Breast epithelium (tissue), 4 donors: ENCODE results near the gene SATB1. TPM values are rescaled to one million over a fixed set of nuclear protein-coding genes. Genes with fewer than 3 reads are reported as not detected.

Source experiments
- DNase-seq, 2 donors: peaks; one replicate each; pipeline ENCODE4 v3.0.0-alpha.2; 2019; ENCODE audit warnings: low spot score in 2 of 2
- H3K27ac ChIP-seq, 2 donors: fragments of 200-600 bp; sonication (generic) in 1 of 2; one replicate each; pipeline ENCODE4 v1.5.1; 2016 to 2019; ENCODE audit warnings: mild to moderate bottlenecking in 1 of 2
- H3K27me3 ChIP-seq, 2 donors: fragments of 200-600 bp; sonication (generic) in 1 of 2; one replicate each; pipeline versions ENCODE4 v1.5.1 to v1.6.0; 2017 to 2019; ENCODE audit warnings: control low read depth in 1 of 2, mild to moderate bottlenecking in 1 of 2
- H3K36me3 ChIP-seq: fragments of 200-600 bp; one replicate; pipeline ENCODE4 v1.5.1; 2019
- H3K4me1 ChIP-seq, 2 donors: fragments of 200-600 bp; sonication (generic); one replicate each; pipeline ENCODE4 v1.5.1; 2016 to 2019; ENCODE audit warnings: control low read depth in 1 of 2
- H3K4me3 ChIP-seq, 3 donors: fragments of 200-600 bp; sonication (generic); 1 replicate in 2 of 3; 2 replicates in 1 of 3; pipeline ENCODE4 v1.5.1; 2016 to 2019; ENCODE audit warnings: mild to moderate bottlenecking in 3 of 3, moderate library complexity in 2 of 3
- H3K9me3 ChIP-seq, 2 donors: fragments of 200-600 bp; sonication (generic) in 1 of 2; one replicate each; pipeline ENCODE4 v1.5.1; 2016 to 2019; ENCODE audit warnings: control low read depth in 1 of 2
- CTCF ChIP-seq, 3 donors: fragments of 450-650 bp; IDR thresholded peaks; one replicate each; pipeline ENCODE4 v1.5.1; 2016 to 2017; ENCODE audit warnings: antibody characterized with exemption in 3 of 3, mild to moderate bottlenecking in 3 of 3, moderate library complexity in 3 of 3
- POLR2A ChIP-seq: fragments of 450-650 bp; IDR thresholded peaks from one replicate; pipeline ENCODE4 v1.6.1; 2016; ENCODE audit warnings: antibody characterized with exemption, mild to moderate bottlenecking, moderate library complexity
- POLR2AphosphoS5 ChIP-seq, 3 donors: sonication (generic); formaldehyde crosslinking; IDR thresholded peaks; one replicate each; pipeline ENCODE4 v1.6.1; 2017; ENCODE audit warnings: antibody characterized with exemption in 3 of 3
- intact Hi-C: fragments of 100-400 bp; cut with DNase I; formaldehyde crosslinking; loops from one replicate; pipeline ENCODE4 v1.15.1; 2023; ENCODE audit warnings: low total_unique reads
- total RNA-seq, 3 donors: library from RNA; depleted of rRNA; stranded (reverse); fragments of >200 nt; gene quantifications; one replicate each; pipeline ENCODE4 v1.1.0, GENCODE V29; 2016

SATB1 gene
- total RNA-seq, 3 donors from 2014 or later: 25.4 to 55.5 (median 51.1) TPM

GRCh38 chr3:18431266-18431665 is 6.1 kb upstream of the SATB1 start:
- Histone ChIP-seq H3K27ac (no peak overlapping the region), H3K27me3 (no peaks in the 10 kb centered on the region), H3K4me1 (no peaks in the 10 kb centered on the region), H3K4me3 (no peak overlapping the region), H3K9me3 (no peaks in the 10 kb centered on the region), H3K36me3 (no peaks in the 10 kb centered on the region)
- intact Hi-C loops: no loop called here
- no peak for DNase-seq
- TF ChIP-seq CTCF (IDR thresholded peaks at IDR 0.05) (no peak), POLR2A (no peak), POLR2AphosphoS5 (IDR thresholded peaks at IDR 0.05) (no peak)

- Histone ChIP-seq H3K36me3 (no peaks in the 10 kb centered on the region), H3K4me3 (no peak overlapping the region), H3K27me3 (no peaks in the 10 kb centered on the region), H3K4me1 (no peaks in the 10 kb centered on the region), H3K9me3 (no peaks in the 10 kb centered on the region), H3K27ac (no peak overlapping the region)
- TF ChIP-seq POLR2AphosphoS5 (IDR thresholded peaks at IDR 0.05) (no peak), POLR2A (no peak), CTCF (IDR thresholded peaks at IDR 0.05) (no peak)
- intact Hi-C loops: no loop called here
- no peak for DNase-seq
Observed at GRCh38 chr3:18428991-18429745, 4.0 kb upstream of the SATB1 start.

- TF ChIP-seq CTCF (IDR thresholded peaks at IDR 0.05): no peak
- TF ChIP-seq POLR2A: no peak
- TF ChIP-seq POLR2AphosphoS5 (IDR thresholded peaks at IDR 0.05): no peak
- Histone ChIP-seq H3K4me3 (no peak overlapping the region), H3K36me3 (no peaks in the 10 kb centered on the region), H3K9me3 (no peaks in the 10 kb centered on the region), H3K27ac (no peak overlapping the region), H3K27me3 (no peaks in the 10 kb centered on the region), H3K4me1 (no peaks in the 10 kb centered on the region)
- intact Hi-C loops: no loop called here
- no peak for DNase-seq
Observed at GRCh38 chr3:18428036-18428435, 2.9 kb upstream of the SATB1 start.

GRCh38 chr3:18426597-18427193 is 1.6 kb upstream of the SATB1 start:
- Histone ChIP-seq H3K4me1 (no peaks in the 10 kb centered on the region), H3K36me3 (no peaks in the 10 kb centered on the region), H3K27me3 (no peaks in the 10 kb centered on the region), H3K9me3 (no peaks in the 10 kb centered on the region), H3K4me3 (no peak overlapping the region), H3K27ac (peak overlapping the region in 1 of 2 donors; percentile 91)
- no peak for TF ChIP-seq CTCF (IDR thresholded peaks at IDR 0.05)
- no peak for TF ChIP-seq POLR2A
- no peak for TF ChIP-seq POLR2AphosphoS5 (IDR thresholded peaks at IDR 0.05)
- DNase-seq: no peak
- intact Hi-C loops: no loop called here

- no peaks in the 10 kb centered on the region for H3K36me3 ChIP-seq
- peak in 1 of 2 donors; percentile 54 for DNase-seq
- intact Hi-C loops: no loop called here
- no peaks in the 10 kb centered on the region for H3K4me1 ChIP-seq
- H3K27ac ChIP-seq: peak overlapping the region; percentile 88 to 91
- peak overlapping the region; percentile 78 to 90 (median 86) for H3K4me3 ChIP-seq
- TF ChIP-seq POLR2A (no peak), CTCF (IDR thresholded peaks at IDR 0.05) (no peak), POLR2AphosphoS5 (IDR thresholded peaks at IDR 0.05) (no peak)
- no peaks in the 10 kb centered on the region for H3K27me3 ChIP-seq
- no peaks in the 10 kb centered on the region for H3K9me3 ChIP-seq
Observed at GRCh38 chr3:18425641-18426257, 610 bp upstream of the SATB1 start.
